8988T (cell line): ENCODE results near the gene SLC5A10.
"Not testable (repeated sequence)": the region's sequence is repeated elsewhere in the genome, so short reads cannot be mapped to it uniquely, and the experiment has no call there.

Experiments used
- DNase-seq: peaks from one replicate; pipeline ENCODE4 v3.0.0; 2011

SLC5A10 gene

GRCh38 chr17:19022747-19023146 is 70.8 kb downstream of the SLC5A10 start:
- no peak for DNase-seq

DNA sequence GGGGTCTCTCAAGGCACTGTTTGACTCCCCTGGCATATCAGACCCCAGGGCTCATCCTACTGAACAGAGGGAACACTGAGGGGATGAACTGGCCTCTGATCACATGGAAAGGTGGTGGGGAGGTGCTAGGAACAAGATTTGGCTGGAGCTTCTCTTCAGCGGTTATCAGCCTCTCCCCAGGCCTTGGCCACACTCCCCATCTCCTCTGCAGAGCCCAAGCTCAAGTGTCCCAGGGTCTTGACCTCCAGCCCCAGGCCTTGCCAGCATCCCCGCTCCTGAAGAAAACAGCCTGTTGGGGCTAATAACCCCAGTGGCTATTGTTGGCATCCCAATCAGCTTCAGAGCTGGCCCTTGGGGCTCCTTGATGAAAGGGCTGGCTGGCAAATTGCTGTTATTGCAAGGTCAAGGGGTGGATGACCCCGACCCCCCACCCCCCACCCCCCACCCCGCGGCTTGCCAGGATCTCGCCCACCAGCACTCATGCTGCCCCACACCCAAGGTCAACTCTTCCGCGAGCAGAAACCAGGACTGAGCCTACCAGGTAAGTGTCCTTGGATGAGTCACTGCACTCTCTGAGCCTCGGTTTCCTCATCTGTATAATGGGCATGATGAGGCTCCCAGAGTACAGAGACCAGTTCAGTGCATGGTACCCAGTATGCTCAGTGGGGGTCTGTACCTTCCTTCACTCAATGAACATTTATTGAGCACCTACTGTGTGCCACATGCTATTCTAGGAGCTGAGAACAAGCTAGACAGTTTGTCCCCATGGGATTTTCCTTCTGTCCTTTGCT is 71.4 kb downstream of the SLC5A10 start:
- no peak for DNase-seq

GRCh38 chr17:19024101-19025078 is 72.4 kb downstream of the SLC5A10 start:
- no peak for DNase-seq

GRCh38 chr17:19028671-19029070 is 76.7 kb downstream of the SLC5A10 start:
- not testable (repeated sequence) for DNase-seq

GRCh38 chr17:19029740-19030139 is 77.8 kb downstream of the SLC5A10 start:
- not testable (repeated sequence) for DNase-seq

GRCh38 chr17:19030771-19031449 is 78.9 kb downstream of the SLC5A10 start:
- not testable (repeated sequence) for DNase-seq

DNA sequence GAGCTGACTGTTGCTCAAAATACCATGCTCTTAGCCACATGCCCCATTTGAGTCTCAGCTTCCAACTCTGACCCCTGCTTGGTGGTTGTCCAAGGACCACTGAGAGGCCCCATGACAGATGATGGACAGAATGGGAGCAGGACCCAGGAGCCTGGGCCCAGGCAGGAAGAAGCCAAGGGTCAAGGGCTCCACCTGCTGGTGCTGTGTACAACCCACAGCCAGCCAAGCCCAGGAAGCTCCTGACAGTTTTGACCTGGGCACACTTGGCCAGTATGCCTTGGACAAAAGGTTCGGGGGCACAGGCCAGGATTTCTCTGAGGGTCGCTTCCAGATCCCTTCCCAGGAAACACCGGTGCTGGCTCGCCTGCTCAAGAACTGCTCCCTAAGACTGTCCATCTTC is 79.8 kb downstream of the SLC5A10 start:
- not testable (repeated sequence) for DNase-seq

DNA sequence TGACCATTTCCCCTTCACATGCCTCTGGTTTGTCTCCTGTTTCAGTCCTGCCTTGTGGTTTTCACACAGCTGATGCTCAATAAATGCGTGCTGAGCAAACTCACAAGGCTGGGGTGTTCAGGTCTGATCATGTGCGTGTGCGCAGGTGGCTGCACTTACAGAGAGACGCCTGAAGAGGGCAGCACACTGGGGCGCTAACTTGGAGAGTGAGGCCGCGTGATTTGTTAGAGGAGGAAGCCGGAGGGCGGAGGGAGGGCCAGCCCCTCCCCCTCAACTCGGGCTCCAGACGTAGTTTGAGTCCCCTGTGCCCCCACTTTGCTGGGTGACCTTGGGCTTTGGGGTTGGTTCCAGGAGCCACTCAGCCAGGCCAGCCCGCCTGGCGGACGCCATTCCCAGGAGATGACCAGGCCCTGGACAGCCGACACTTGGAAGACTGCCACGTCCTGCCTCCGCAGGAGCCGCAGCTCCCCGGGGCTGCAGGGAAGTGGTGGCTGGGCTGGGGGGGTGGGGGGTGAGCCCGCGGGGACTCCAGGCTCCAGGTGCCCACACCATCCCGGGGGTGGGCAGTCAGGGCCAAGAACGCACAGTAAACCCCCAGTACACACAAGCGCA is 80.5 kb downstream of the SLC5A10 start:
- not testable (repeated sequence) for DNase-seq

DNA sequence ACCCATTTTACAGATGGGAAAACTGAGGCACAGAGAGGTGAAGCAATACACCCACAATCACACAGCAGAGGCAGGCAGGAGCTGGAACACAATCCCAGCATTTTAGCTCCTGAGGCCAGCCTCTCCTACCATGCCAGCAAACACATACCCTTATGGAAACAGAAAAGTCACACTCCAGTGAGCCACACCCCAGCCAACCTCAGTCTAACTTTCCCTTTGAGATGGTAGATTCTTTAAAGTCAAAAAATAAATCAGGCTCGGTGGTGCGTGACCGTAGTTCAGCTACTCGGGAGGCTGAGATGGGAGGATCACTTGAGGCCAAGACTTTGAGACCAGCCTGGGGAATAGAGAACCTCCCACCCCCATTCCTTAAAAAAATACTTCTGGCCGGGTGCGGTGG is 84.2 kb downstream of the SLC5A10 start:
- not testable (repeated sequence) for DNase-seq

- not testable (repeated sequence) for DNase-seq
Measured at GRCh38 chr17:19037547-19037946, 85.6 kb downstream of the SLC5A10 start.

- DNase-seq = not testable (repeated sequence)
Measured at GRCh38 chr17:19038007-19038406, 86.0 kb downstream of the SLC5A10 start.

GRCh38 chr17:19038730-19039129 is 86.8 kb downstream of the SLC5A10 start:
- DNase-seq = not testable (repeated sequence)

DNA sequence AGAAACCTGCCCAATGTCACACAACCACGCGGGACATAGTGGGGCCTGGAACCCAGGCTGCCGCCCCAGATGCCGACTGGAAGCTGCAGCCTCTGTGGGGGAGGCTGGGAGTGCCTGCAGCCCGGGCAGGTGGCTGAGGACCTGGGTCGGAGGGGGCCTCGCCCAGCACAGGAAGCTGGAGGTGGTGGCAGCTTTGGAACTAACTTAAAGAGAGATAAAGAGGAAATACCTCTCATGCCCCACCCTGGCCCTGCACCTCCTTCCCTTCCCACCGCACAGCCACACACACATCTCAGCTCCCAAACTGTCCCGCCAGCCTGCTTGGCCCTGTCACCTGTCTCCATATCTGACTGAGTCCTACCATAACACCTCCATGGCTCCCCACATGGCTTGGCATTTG is 88.4 kb downstream of the SLC5A10 start:
- not testable (repeated sequence) for DNase-seq

DNA sequence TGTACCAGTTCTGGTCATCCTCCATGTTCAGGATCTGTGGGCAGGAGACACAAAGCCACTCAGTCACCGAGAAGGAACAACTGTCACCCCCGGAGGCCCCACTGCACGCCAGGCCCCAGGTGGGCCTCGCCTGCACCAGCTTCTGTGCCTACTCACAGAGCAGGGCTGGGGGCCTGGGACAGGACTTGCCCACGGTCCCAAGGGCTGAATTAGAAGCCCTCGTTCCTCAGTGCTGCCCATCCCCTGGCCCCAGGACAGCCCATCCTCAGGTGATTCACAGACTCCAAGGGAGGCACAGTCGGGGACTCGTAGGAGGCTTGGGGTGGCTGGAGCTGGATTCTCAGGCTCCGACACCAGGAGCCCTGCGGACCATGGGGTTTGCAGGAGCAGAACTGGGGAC is 89.9 kb downstream of the SLC5A10 start:
- DNase-seq = not testable (repeated sequence)

- DNase-seq = not testable (repeated sequence)
Measured at GRCh38 chr17:19042369-19042768, 90.4 kb downstream of the SLC5A10 start.

DNA sequence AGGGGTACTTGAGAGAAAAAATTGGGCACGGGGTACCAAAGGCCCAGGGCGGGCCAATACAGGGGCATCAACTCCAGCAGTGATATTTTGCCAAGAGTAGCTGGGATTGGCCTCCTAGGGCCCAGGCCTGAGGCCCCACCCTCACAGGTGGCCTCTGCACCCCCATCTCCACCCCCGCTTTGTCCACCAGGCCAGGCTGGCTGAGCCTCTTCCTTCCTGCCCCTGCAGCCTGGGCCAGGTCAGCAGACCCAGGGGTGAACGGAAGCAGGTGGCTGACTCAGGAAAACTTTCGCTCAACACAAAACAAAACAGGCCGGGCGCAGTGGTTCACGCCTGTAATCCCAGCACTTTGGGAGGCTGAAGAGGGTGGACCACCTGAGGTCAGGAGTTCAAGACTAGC is 91.1 kb downstream of the SLC5A10 start:
- DNase-seq = not testable (repeated sequence)

- DNase-seq = not testable (repeated sequence)
Measured at GRCh38 chr17:19044643-19045042, 92.7 kb downstream of the SLC5A10 start.

GRCh38 chr17:19046782-19047375 is 94.9 kb downstream of the SLC5A10 start, which contains the start of gene GRAP:
TSS of gene GRAP (minus strand) at chr17:19046957. CDS start at chr17:19046926, 31 bp downstream.
- not testable (repeated sequence) for DNase-seq

- not testable (repeated sequence) for DNase-seq
Measured at GRCh38 chr17:19047510-19047909, 95.5 kb downstream of the SLC5A10 start.

GRCh38 chr17:19048826-19049225 is 96.9 kb downstream of the SLC5A10 start:
- not testable (repeated sequence) for DNase-seq

DNA sequence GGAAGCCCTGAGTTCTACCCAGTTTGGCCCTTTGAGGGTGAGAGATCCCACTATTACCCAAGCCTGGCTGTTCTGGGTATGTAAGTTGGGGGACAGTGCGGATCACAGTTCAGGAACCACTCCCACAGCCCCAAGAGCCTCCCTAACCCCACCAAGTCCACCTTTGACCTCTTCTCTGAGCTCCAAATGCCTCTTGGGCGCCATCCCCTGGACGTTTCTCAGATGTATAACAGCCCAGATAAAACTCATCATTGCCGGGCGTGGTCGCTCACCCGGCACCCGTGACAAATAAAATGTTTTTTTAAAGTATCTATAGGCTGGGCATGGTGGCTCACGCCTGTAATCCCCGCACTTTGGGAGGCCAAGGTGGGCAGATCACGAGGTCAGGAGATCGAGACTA is 103.5 kb downstream of the SLC5A10 start:
- not testable (repeated sequence) for DNase-seq
